Upper lobe of right lung (tissue), 1 donor: ENCODE data around the gene GCNA. TPM values are rescaled to one million over a fixed set of nuclear protein-coding genes. Genes with fewer than 3 reads are reported as not detected.

Source experiments
- ATAC-seq: fragments of 200-7000 bp; cut with Tn5 transposase; one replicate; pipeline ENCODE4 v1.9.1; 2020; ENCODE audit warnings: mild to moderate bottlenecking, moderate library complexity
- DNase-seq: peaks from one replicate; pipeline ENCODE4 v3.0.0-alpha.2; 2020
- H3K27ac ChIP-seq: fragments of 200-600 bp; one replicate; pipeline ENCODE4 v1.8.0; 2022
- H3K27me3 ChIP-seq: fragments of 200-600 bp; one replicate; pipeline ENCODE4 v1.8.0; 2022; ENCODE audit warnings: mild to moderate bottlenecking
- H3K36me3 ChIP-seq: fragments of 200-600 bp; one replicate; pipeline ENCODE4 v1.8.0; 2022
- H3K4me1 ChIP-seq: fragments of 200-600 bp; one replicate; pipeline ENCODE4 v1.8.0; 2022
- H3K4me3 ChIP-seq: fragments of 200-600 bp; one replicate; pipeline ENCODE4 v1.8.0; 2022; ENCODE audit warnings: mild to moderate bottlenecking
- H3K9me3 ChIP-seq: fragments of 200-600 bp; one replicate; pipeline ENCODE4 v1.8.0; 2022
- CTCF ChIP-seq: fragments of 200-600 bp; IDR thresholded peaks from one replicate; pipeline ENCODE4 v1.8.0; 2022; ENCODE audit warnings: antibody characterized with exemption
- intact Hi-C: fragments of 100-400 bp; cut with DNase I; formaldehyde crosslinking; loops from one replicate; pipeline ENCODE4 v1.11.0; 2022
- total RNA-seq: library from RNA; stranded (reverse); fragmentation: NEBNext Ultra II Directional; extraction: Animal tissue kit (Norgen Biotek cat#: 25700); gene quantifications from one replicate; pipeline ENCODE4 v1.2.1, GENCODE V29; 2021
- donor health status: DM: no; HTN: yes; CAD: no; lungs with severe emphysema.

The GCNA gene
- total RNA-seq, 1 donor from 2014 or later = 3.4 TPM

GRCh38 chrX:71615056-71615455, 36.8 kb downstream of the GCNA start:
- Histone ChIP-seq H3K36me3 (peaks cover 14% of the 10 kb centered on the region), H3K27ac (no peak overlapping the region), H3K4me3 (no peak overlapping the region), H3K4me1 (no peaks in the 10 kb centered on the region), H3K9me3 (no peaks in the 10 kb centered on the region), H3K27me3 (no peaks in the 10 kb centered on the region)
- DNase-seq (no peak), ATAC-seq (no peak)
- intact Hi-C loops = no loop called here
- no peak for TF ChIP-seq CTCF

GRCh38 chrX:71615954-71616353, 37.7 kb downstream of the GCNA start:
- Histone ChIP-seq H3K9me3 (no peaks in the 10 kb centered on the region), H3K4me3 (no peak overlapping the region), H3K27me3 (no peaks in the 10 kb centered on the region), H3K27ac (no peak overlapping the region), H3K4me1 (no peaks in the 10 kb centered on the region), H3K36me3 (peaks cover 8% of the 10 kb centered on the region)
- intact Hi-C loops = no loop called here
- no peak for DNase-seq
- no peak for ATAC-seq
- no peak for TF ChIP-seq CTCF

- H3K27ac ChIP-seq = no peak overlapping the region
- intact Hi-C loops = no loop called here
- H3K4me3 ChIP-seq = peak overlapping the region; percentile 10
- H3K36me3 ChIP-seq = no peaks in the 10 kb centered on the region
- no peak for ATAC-seq
- TF ChIP-seq CTCF = no peak
- no peaks in the 10 kb centered on the region for H3K27me3 ChIP-seq
- H3K9me3 ChIP-seq = no peaks in the 10 kb centered on the region
- no peak for DNase-seq
- peaks cover 2% of the 10 kb centered on the region for H3K4me1 ChIP-seq
Observed at GRCh38 chrX:71616672-71617529, 38.7 kb downstream of the GCNA start.

- H3K27me3 ChIP-seq = no peaks in the 10 kb centered on the region
- H3K36me3 ChIP-seq = no peaks in the 10 kb centered on the region
- peaks cover 10% of the 10 kb centered on the region for H3K4me1 ChIP-seq
- no peaks in the 10 kb centered on the region for H3K9me3 ChIP-seq
- H3K27ac ChIP-seq = no peak overlapping the region
- ATAC-seq (no peak), DNase-seq (no peak)
- peak overlapping the region; percentile 10 for H3K4me3 ChIP-seq
- no peak for TF ChIP-seq CTCF
- intact Hi-C loops = no loop called here
Observed at GRCh38 chrX:71617742-71618141, 39.5 kb downstream of the GCNA start.

GRCh38 chrX:71618303-71618721, 40.1 kb downstream of the GCNA start, which contains the start of gene CXCR3:
Gene CXCR3, minus strand, starts transcription at chrX:71618511. Its CDS starts 62 bp downstream, at chrX:71618449.
- DNase-seq (peak; percentile 72), ATAC-seq (peak; percentile 55)
- no peak within 1 kb of the TSS for H3K27ac ChIP-seq
- no peak for TF ChIP-seq CTCF
- peaks cover 14% of the 10 kb centered on the region for H3K4me1 ChIP-seq
- intact Hi-C loops = no loop called here
- no peaks in the 10 kb centered on the region for H3K27me3 ChIP-seq
- H3K9me3 ChIP-seq = no peaks in the 10 kb centered on the region
- H3K4me3 ChIP-seq = peak within 1 kb of the TSS; percentile 10
- no peaks in the 10 kb centered on the region for H3K36me3 ChIP-seq
